COLO668 (cell line): ENCODE results near the gene S100A16.
"Not testable (repeated sequence)": the region's sequence is repeated elsewhere in the genome, so short reads cannot be mapped to it uniquely, and the experiment has no call there.

Experiments
- DNase-seq: peaks from one replicate; lab custom pipeline; 2025; ENCODE audit not compliant: unreplicated experiment; lab: John Stamatoyannopoulos, UW

Gene S100A16

GRCh38 chr1:153588033-153588432, 24.9 kb downstream of the S100A16 start:
- not testable (repeated sequence) for DNase-seq

DNA sequence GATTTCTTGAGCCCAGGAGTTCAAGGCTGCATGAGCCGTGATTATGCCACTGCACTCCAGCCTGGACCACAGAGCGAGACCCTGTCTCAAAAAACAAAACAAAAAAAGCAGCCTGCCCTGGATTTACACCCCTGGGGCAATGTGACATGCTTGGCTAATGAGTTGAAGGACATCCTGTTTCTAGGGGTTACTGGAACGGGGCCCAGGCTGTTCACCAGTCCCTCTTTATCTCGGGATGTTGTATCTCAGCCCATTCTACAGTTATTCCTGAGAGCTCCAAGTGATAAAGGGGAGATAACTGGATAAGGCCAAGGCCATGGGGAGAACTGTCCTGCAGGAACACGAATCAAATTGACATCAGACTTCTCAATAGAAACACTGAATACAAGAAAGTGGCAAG, 25.6 kb downstream of the S100A16 start:
- DNase-seq: no peak

DNA sequence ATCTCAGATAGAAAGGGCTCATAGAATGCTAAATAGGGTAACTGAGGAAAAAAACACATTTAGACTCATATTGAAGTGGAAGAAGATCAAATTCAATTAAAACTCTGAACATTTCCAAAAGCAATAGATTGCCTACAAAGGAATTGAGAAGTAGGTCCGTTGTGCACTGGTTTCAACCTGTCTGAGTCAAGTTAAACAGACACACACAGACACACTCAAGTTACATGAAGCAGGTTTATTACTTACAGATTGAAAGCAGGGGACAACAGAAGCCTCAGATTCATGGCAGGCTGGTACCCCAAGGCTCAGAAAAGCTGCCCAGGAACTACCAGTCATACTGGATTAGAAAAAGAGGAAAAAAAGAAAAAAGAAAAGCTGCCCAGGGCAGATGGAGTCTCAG, 26.6 kb downstream of the S100A16 start:
- DNase-seq: no peak

- no peak for DNase-seq
Measured at GRCh38 chr1:153585006-153585405, 27.9 kb downstream of the S100A16 start.

- no peak for DNase-seq
Measured at GRCh38 chr1:153583976-153584375, 29.0 kb downstream of the S100A16 start.

DNA sequence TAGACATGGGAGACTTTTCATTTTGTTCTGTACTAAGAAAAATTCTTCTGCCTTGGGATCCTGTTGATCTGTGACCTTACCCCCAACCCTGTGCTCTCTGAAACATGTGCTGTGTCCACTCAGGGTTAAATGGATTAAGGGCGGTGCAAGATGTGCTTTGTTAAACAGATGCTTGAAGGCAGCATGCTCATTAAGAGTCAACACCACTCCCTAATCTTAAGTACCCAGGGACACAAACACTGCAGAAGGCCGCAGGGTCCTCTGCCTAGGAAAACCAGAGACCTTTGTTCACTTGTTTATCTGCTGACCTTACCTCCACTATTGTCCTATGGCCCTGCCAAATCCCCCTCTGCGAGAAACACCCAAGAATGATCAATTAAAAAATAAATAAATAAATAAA, 29.4 kb downstream of the S100A16 start:
- DNase-seq: not testable (repeated sequence)

GRCh38 chr1:153582836-153583235, 30.1 kb downstream of the S100A16 start:
- not testable (repeated sequence) for DNase-seq

- DNase-seq: no peak
Measured at GRCh38 chr1:153578936-153579335, 34.0 kb downstream of the S100A16 start.

DNA sequence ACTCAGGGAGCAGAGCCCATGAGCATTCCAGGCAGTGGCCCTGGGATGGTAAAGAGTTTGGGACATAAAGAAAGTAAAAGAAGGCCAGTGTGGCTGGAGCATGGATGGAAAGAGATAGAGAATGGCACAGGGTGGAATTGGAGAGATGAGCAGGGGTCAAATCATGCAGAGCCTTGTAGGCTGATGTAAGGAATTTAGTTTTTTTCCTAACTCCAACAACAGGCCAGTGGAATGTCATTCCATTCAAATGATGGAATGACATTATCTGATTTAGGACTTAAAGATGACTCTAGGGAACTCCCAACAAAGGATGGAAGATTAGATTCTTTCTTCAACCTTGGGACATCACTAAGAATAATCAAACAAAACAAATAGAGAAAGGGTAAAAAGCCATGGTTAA, 34.4 kb downstream of the S100A16 start:
- no peak for DNase-seq

DNA sequence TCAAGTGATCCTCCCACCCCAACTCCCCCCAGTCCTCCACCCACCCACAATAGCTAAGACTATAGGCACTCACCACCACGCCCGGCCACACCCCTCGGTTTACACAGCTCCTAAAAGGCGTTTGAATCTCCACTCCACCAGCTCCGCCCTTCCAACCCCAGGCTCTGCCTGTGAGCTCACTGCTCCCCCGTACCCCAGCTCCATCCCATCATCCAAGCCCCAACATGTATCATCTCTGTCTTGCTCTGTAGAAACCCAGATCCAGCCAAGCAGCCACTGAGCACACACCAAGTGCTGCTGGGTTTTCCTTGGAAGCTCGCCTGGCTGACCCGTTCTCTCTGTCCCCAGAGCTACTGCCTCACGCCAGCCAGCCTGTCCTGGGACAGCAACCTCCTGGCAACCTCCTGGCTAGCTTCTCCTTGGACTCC, 35.3 kb downstream of the S100A16 start:
- DNase-seq: no peak

DNA sequence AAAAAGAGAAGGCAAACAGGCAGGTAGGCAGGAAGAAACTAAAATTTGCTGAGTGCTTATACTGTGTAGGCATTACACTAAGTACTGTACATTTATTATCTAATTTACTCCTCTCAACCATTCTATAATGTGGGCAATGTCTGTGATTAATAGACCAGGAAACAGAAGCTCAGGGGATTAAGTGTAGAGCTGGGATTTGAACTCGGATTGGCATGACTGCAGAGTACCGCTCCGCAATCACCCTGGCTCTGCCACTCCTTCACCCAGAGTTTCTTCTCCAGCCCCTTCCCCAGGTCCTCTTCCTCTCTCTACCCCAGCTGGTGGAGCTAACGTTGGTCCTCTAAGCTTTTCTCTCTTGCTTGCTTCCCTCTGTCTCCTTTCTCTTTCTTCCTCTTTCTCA, 35.8 kb downstream of the S100A16 start:
- no peak for DNase-seq

DNA sequence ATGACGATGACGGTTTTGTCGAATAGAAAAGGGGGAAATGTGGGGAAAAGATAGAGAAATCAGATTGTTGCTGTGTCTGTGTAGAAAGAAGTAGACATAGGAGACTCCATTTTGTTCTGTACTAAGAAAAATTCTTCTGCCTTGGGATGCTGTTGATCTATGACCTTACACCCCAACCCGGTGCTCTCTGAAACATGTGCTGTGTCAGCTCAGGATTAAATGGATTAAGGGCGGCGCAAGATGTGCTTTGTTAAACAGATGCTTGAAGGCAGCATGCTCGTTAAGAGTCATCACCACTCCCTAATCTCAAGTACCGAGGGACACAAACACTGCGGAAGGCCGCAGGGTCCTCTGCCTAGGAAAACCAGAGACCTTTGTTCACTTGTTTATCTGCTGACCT, 37.4 kb downstream of the S100A16 start:
- not testable (repeated sequence) for DNase-seq

DNA sequence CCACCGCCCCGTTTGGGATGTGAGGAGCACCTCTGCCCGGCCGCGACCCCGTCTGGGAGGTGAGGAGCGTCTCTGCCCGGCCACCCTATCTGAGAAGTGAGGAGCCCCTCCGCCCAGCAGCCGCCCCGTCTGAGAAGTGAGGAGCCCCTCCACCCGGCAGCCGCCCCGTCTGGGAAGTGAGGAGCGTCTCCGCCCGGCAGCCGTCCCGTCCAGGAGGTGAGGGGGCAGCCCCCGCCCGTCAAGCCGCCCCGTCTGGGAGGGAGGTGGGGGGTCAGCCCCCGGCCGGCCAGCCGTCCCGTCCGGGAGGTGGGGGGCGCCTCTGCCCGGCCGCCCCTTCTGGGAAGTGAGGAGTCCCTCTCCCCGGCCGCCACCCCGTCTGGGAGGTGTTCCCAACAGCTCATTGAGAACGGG, 37.9 kb downstream of the S100A16 start:
- DNase-seq: not testable (repeated sequence)

DNA sequence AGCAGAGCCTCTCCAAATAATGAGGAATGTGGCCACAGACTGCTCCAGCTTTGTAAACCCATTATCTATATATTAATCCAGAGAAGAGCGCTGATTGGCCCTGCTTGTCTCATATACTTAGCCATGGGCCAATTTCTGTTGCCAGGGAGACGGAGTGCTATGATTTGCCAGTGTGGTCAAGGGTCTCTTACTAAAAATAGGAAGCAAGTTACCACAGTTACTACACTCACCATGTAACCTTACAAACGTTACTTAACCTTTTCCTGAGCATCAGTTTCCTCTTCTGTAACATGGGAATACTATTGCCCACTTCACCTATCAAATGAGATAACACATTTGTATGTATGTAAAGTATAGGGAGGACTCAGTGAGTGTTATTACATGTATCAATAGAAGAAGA, 39.6 kb downstream of the S100A16 start:
- no peak for DNase-seq

DNA sequence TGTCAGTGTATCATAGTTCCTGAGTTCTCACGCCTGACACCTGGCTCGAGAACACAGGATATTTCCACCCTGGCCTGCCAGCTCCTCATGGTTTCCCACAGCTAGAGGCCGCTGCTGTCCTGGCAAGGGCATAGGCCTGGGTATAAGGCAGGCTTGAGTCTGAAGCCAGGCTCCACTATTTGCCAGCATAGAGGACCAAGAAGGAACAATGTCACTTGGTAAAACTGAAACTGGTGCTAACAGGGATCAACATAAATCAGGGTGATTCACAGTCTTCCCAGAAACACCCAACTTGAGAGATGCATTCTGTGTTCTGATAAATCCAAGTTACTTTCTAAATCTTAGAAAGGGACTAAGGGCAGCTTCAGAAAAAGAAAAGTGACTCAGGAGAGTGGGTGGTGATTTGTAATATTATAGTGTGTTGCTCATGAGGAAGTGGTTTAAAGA, 40.3 kb downstream of the S100A16 start:
- DNase-seq: peak; percentile 73

DNA sequence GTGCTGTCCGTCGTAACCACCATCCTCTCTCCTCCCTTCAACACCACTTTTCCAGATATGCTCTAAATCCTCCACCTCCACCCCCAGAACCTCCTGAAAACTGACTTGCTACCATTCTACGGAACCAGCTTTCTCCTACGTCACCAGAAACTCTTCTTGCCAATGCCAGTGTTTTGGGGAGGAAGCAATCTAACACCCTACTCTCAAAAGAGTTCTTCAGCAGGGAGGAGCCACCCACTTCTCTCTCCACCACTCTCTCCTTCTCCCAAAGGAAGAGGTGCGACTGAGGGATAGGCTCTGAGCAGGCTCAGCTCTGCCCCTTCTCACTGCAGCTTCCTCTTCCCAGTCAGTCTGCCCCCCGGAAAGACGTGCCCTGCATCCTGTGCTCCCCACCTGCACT, 41.2 kb downstream of the S100A16 start:
- no peak for DNase-seq

GRCh38 chr1:153570874-153571273, 42.1 kb downstream of the S100A16 start:
- peak; percentile 66 for DNase-seq

- no peak for DNase-seq
Measured at GRCh38 chr1:153569465-153569864, 43.5 kb downstream of the S100A16 start.

GRCh38 chr1:153568367-153569099, 44.4 kb downstream of the S100A16 start:
- DNase-seq: peak; percentile 93

- DNase-seq: peak; percentile 35
Measured at GRCh38 chr1:153567621-153568366, 45.1 kb downstream of the S100A16 start.

GRCh38 chr1:153566414-153567371, 46.2 kb downstream of the S100A16 start:
- peak; percentile 98 for DNase-seq
